HG02981 (cell line): Measurements from ENCODE around the gene HGD.
"Not testable (repeated sequence)": the region's sequence is repeated elsewhere in the genome, so short reads cannot be mapped to it uniquely, and the experiment has no call there.

ENCODE experiments used
- ATAC-seq: cut with Tn5 transposase; IDR thresholded peaks from one replicate; pipeline ENCODE4 v1.9.1; 2021; ENCODE audit warnings: mild to moderate bottlenecking, moderate library complexity; ENCODE audit not compliant: unreplicated experiment

Gene HGD

GRCh38 chr3:120682095-120682681 lies at the start of gene HGD:
TSS of gene HGD (minus strand) at chr3:120682239. CDS start at chr3:120682111, 128 bp downstream.
- ATAC-seq = no peak

GRCh38 chr3:120730576-120731542 lies 48.8 kb upstream of the HGD start:
- no peak for ATAC-seq

DNA sequence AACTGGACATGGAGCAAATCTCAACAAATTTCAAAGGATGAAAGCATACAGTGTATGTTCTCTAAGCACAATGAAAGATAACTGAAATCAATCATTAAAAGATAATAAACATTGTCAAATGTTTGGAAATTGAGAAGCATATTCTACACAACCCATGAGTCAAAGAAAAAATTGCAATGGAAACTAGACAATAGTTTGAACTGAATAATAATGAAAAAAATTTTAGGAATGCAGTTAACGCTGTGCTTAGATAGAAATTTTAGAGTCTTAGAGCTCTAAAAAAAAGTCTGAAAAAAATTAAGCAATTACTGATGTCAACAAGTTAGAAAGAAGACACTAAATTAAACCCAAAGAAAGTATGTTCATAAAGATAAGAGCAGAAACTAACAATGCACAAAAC lies 44.8 kb upstream of the HGD start:
- ATAC-seq = no peak

- not testable (repeated sequence) for ATAC-seq
Measured at GRCh38 chr3:120719167-120719834, 37.3 kb upstream of the HGD start.

- ATAC-seq = no peak
Measured at GRCh38 chr3:120713262-120713661, 31.2 kb upstream of the HGD start.

DNA sequence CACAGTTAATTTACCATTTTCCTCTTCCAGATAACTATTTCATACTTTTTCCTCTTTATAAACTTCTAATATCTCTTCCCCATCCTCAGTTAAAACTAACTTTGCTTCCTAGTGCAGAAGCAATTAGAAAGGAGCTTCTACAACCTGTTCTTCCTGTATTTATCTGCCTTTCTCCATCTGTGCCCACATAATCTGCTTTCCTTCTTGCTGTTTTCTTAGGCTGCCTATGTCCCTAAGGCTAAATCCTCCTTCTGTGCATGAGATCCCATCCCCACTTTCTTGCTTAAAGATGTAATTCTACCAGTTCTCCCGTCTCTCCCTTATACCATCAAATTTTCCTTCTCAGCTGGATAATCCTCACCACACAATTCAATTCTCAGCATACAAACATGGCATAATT lies 28.3 kb upstream of the HGD start:
- ATAC-seq = no peak

GRCh38 chr3:120708408-120708807 lies 26.4 kb upstream of the HGD start:
- ATAC-seq = no peak

DNA sequence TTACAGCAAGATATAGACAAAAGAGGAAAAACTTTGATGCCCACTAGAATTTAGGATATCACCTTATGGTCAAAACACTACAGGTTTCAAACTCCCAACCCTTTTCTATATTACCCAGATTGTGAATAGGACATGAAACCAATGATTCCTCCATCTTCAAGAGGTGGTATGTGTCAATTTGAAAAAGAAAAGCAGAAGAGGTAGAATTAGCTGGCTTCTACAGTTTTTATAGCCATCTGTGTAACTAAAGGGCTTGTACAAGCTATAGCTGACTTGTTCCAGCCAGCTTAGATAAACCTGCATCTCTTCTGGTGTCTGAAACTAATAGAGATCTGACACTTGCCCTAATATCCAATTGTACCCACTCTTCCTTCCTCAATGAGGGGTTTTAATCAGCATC lies 24.9 kb upstream of the HGD start:
- no peak for ATAC-seq

GRCh38 chr3:120705884-120706582 lies 24.0 kb upstream of the HGD start:
- no peak for ATAC-seq

- no peak for ATAC-seq
Measured at GRCh38 chr3:120699333-120699732, 17.3 kb upstream of the HGD start.

DNA sequence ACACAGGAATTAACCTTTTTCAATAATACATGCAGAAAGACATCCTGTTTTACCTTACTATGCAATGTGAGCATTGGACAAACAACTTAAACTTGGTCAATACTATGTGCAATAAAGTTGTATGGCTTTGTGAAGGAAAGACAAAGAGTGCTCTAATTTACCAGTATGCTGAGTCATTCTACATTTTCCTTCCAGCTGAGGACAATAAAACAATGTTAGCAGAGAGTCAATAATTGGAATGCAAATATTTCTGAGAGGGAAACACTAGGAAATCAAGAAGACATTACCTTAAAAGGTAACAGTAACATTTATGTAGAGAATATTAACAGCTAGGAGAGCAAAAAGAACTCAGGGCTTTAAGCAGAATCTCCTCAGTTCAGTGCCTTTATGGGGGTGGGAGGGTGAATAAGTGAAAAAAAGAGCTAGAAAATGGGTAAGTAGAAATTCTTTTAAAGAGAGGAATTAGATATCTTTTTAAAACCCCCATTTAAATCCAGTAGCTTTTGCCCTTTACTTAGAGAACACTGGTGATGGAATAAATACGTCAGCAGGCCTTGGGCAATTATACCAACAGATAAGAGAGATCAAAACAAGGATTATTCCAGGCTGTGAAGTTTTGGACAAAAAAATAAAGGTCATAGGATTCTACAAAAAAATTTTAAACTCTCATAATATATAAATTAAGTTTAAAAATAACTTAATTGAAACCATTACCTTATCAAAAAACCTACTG lies 11.6 kb upstream of the HGD start:
- ATAC-seq = no peak

GRCh38 chr3:120689395-120689794 lies 7.4 kb upstream of the HGD start:
- no peak for ATAC-seq

DNA sequence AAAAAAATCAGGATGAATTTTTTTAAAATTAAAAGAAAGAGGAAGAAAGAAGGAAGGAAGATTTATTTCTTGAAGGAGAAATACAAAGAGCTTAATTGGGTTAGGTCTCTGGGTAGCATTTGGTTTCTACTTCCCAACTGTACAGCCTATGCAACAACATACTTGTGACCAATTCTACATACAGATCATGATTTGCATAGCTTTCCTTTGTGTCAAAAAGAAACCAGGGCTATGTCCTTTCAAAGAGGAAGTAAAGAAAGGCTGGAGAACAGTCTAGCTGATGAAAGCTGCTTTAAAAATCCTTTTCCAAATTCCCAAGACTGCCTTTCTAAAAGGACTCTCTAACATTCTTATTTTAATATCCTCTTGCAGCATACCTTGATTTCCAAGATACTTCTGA lies 6.1 kb upstream of the HGD start:
- ATAC-seq = peak; percentile 92

GRCh38 chr3:120685411-120685810 lies 3.4 kb upstream of the HGD start:
- ATAC-seq = no peak

- no peak for ATAC-seq
Measured at GRCh38 chr3:120684896-120685295, 2.9 kb upstream of the HGD start.

DNA sequence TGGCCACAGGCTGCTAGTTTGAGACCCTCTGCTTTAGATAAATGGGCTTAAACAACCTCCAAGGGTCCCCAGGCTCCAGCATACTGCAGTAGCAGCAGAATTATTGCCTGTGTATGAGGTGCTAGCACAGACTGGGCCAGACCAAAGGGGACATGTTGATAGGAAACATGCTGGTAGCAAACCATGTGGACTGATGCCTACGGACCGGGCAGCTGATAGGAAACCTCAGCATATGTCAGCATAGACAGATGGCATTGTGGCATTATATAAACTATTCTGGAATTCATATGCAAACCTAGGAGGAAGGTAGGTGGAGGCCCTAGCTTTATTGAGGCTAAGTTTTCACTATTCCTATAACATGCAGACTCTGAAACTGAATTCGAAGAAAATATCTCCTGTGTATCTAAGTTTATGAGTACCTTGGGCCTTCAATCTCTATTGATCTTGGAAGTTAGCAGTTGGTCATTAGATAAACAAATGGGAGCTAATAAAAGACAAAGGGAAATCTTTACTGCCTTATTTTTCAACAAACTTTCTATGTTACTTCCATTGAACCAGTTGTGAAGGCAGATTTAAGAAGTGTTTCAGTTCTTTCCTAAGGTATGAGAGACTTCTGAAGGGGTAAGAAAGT lies 1.7 kb upstream of the HGD start:
- no peak for ATAC-seq

- no peak for ATAC-seq
Measured at GRCh38 chr3:120683213-120683612, 1.2 kb upstream of the HGD start.

DNA sequence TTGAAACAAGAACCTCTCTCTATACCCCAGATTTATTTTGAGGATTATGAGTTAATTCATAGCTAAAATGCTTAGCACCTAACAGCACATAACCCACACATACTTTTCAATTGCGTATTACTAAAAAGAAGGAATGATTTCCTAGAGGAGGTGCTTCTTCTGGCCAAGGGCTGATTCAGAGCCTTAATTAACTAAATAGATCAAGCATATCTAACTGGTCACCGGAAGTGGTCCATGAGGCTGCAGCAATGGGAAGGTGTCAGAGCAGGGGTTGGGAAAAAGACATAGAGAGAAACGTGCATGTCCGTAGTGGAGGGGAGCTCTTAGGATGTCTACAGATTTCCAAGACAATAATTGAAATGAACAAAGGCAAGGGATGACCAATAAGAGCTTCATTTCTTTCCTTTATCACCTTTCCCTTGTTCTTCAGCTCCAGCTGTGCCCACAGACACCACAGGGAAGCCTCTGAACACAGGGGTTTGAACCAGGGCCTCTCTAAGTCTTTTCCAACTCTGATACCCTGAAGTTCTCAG lies 467 bp downstream of the HGD start:
- ATAC-seq = no peak

DNA sequence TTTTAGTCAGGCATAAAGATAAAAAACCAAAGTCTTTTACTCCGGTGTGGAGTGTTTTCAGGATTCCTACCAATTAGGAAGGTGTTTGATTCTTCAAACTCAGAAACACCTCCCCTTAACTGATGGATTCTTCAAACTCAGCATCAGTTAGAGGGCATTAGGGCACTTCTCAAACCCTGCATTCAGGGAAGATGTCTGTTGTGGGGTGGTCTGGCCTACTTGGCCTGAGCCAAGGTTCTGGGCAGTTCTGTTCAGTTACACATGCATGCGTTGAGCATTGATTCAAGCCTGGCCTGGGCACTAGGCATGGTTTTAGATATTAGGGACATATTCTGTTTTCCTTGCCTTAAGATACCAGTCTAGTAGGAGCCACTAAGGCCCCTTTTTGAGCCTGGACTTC lies 1.0 kb downstream of the HGD start:
- no peak for ATAC-seq
